HepG2 (cell line): ENCODE measurements around the gene ZBTB7B. TPM values are rescaled to one million over a fixed set of nuclear protein-coding genes. Genes with fewer than 3 reads are reported as not detected.

ENCODE experiments used
- ARNT ChIP-seq: fragments of 450-650 bp; IDR thresholded peaks from 2 replicates; pipeline ENCODE4 v1.6.1; 2017
- CEBPB ChIP-seq: IDR thresholded peaks from 2 replicates; pipeline ENCODE4 v1.6.1; 2011; ENCODE audit warnings: low read depth, low read length, improper control_type of control experiment, borderline replicate concordance
- ELF3 ChIP-seq: IDR thresholded peaks from 2 replicates; pipeline ENCODE4 v1.6.1; 2016; ENCODE audit warnings: missing genetic modification reagents, missing compliant biosample characterization
- JDP2 ChIP-seq: sonication (generic); formaldehyde crosslinking; IDR thresholded peaks from 2 replicates; pipeline ENCODE4 v1.8.1; 2022; ENCODE audit warnings: missing genetic modification reagents, borderline replicate concordance
- MEIS1 ChIP-seq: sonication (generic); formaldehyde crosslinking; IDR thresholded peaks from 2 replicates; pipeline ENCODE4 v1.9.0; 2021; ENCODE audit warnings: mild to moderate bottlenecking, missing genetic modification reagents, moderate library complexity, borderline replicate concordance
- MTF1 ChIP-seq: sonication (generic); formaldehyde crosslinking; IDR thresholded peaks from 2 replicates; pipeline ENCODE4 v1.5.0; 2020; ENCODE audit warnings: missing genetic modification reagents
- NR3C1 ChIP-seq: sonication (generic); formaldehyde crosslinking; IDR thresholded peaks from 2 replicates; pipeline ENCODE4 v1.4.0; 2020; ENCODE audit warnings: missing genetic modification reagents
- RFX1 ChIP-seq: fragments of 450-650 bp; IDR thresholded peaks from 2 replicates; pipeline ENCODE4 v1.6.1; 2017
- SMYD3 ChIP-seq: sonication (generic); formaldehyde crosslinking; IDR thresholded peaks from 2 replicates; pipeline ENCODE4 v1.8.1; 2023; ENCODE audit warnings: mild to moderate bottlenecking, missing genetic modification reagents
- SRSF9 ChIP-seq: fragments of 200-400 bp; formaldehyde crosslinking; IDR thresholded peaks from 2 replicates; pipeline ENCODE4 v1.6.1; 2018; ENCODE audit warnings: borderline replicate concordance, mild to moderate bottlenecking, low read depth, low read length; ENCODE audit not compliant: insufficient read depth, poor library complexity, severe bottlenecking
- TAF15 ChIP-seq: fragments of 200-400 bp; formaldehyde crosslinking; IDR thresholded peaks from one replicate; pipeline ENCODE4 v1.6.1; 2018; ENCODE audit warnings: mild to moderate bottlenecking, low read depth, low read length; ENCODE audit not compliant: poor library complexity, severe bottlenecking
- U2AF2 ChIP-seq: fragments of 200-400 bp; formaldehyde crosslinking; IDR thresholded peaks from 2 replicates; pipeline ENCODE4 v1.6.1; 2017; ENCODE audit warnings: low read depth, mild to moderate bottlenecking, low read length
- WIZ ChIP-seq: sonication (generic); formaldehyde crosslinking; IDR thresholded peaks from 2 replicates; pipeline ENCODE4 v1.5.1; 2020; ENCODE audit warnings: mild to moderate bottlenecking, missing genetic modification reagents
- ZFP36 ChIP-seq: fragments of 150-350 bp; IDR thresholded peaks from 2 replicates; pipeline ENCODE4 v1.6.1; 2018; ENCODE audit warnings: borderline replicate concordance, low read length, low read depth; ENCODE audit not compliant: partially characterized antibody
- ZNF20 ChIP-seq: sonication (generic); formaldehyde crosslinking; IDR thresholded peaks from 2 replicates; pipeline ENCODE4 v1.4.0; 2020; ENCODE audit warnings: mild to moderate bottlenecking, moderate library complexity, missing genetic modification reagents
- ZNF607 ChIP-seq: sonication (generic); formaldehyde crosslinking; IDR thresholded peaks from 2 replicates; pipeline ENCODE4 v1.5.1; 2020; ENCODE audit warnings: missing genetic modification reagents, mild to moderate bottlenecking, borderline replicate concordance
- ZNF746 ChIP-seq: sonication (generic); formaldehyde crosslinking; IDR thresholded peaks from 2 replicates; pipeline ENCODE4 v1.8.0; 2022; ENCODE audit warnings: mild to moderate bottlenecking, missing genetic modification reagents
- polyA plus RNA-seq, 8 experiments: library from polyadenylated mRNA; depleted of rRNA in 3 of 8; stranded (reverse) in 7 of 8; unstranded in 1 of 8; fragments of >200 nt; fragmentation: Illumina TruSeq in 4 of 8; extraction: Trizol in 4 of 8; gene quantifications; 2 replicates each; pipeline versions ENCODE4 v1.2.1 to v1.2.3, GENCODE V29; 2011 to 2016; ENCODE audit warnings: low read depth in 4 of 8, missing spikeins in 1 of 8, mixed read lengths in 1 of 8; ENCODE audit not compliant: insufficient read depth in 1 of 8
- total RNA-seq, 5 experiments: library from RNA; depleted of rRNA; stranded (reverse); fragments of >200 nt; fragmentation: Illumina TruSeq; extraction: Trizol; gene quantifications; 2 replicates each; pipeline ENCODE4 v1.2.3, GENCODE V29; 2016; ENCODE audit warnings: low read depth in 1 of 5
- TF ChIP-seq, protein P1 (sequence below): IDR thresholded peaks from 2 replicates; pipeline ENCODE4 v1.6.1; 2016; ENCODE audit warnings: missing compliant biosample characterization, missing genetic modification reagents, borderline replicate concordance
- TF ChIP-seq, protein P2 (sequence below): IDR thresholded peaks from 2 replicates; pipeline ENCODE4 v1.6.1; 2016; ENCODE audit warnings: low read depth, missing genetic modification reagents, missing compliant biosample characterization
- TF ChIP-seq, protein P3 (sequence below): sonication (generic); formaldehyde crosslinking; IDR thresholded peaks from 2 replicates; pipeline ENCODE4 v1.4.0; 2020; ENCODE audit warnings: missing genetic modification reagents
- TF ChIP-seq, protein P4 (sequence below): sonication (generic); formaldehyde crosslinking; IDR thresholded peaks from 2 replicates; pipeline ENCODE4 v1.4.0; 2020; ENCODE audit warnings: missing genetic modification reagents

Gene ZBTB7B
- total and polyA plus RNA-seq, 2 of the 13 experiments (the other 11 are each of a cell fraction or from before 2014, with no cell fraction given): 15.5 to 17.5 TPM

DNA sequence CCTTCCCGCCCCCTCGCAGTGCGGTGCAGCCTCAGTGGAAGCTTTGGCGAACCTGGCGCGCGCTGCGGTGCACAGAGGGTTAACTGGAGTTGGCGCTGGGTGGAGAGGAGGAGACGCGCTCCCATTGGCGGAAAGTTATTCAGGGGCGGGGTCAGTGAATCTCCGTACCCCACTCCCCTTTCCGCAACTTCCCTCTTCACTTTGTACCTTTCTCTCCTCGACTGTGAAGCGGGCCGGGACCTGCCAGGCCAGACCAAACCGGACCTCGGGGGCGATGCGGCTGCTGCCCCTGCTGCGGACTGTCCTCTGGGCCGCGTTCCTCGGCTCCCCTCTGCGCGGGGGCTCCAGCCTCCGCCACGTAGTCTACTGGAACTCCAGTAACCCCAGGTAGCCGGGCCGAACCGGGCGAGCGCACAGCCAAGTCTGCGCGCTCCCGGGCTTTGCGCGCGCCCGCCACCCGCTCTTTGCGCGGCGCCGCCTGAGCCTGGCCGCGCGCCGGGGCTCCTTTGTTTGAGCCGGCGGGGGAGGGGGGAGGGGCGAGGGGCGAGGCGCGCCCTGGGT is 61.0 kb downstream of the ZBTB7B start, which contains the start of gene EFNA4 (continued):
- TF ChIP-seq MEIS1 (CRISPR knock-in tag) (no peak), WIZ (CRISPR knock-in tag) (no peak), CEBPB (no peak), ELF3 (0 out of 2 replicates have a peak, but pooled peaks have one; percentile 13), ZNF20 (CRISPR knock-in tag) (0 out of 2 replicates have a peak, but pooled peaks have one; percentile 37), ZNF607 (CRISPR knock-in tag) (peak; percentile 77; the same call in 1 of the 2 replicates), MTF1 (CRISPR knock-in tag) (no peak), SRSF9 (no peak), U2AF2 (no peak), TAF15 (no peak), NR3C1 (no peak), RFX1 (no peak), ZNF746 (CRISPR knock-in tag) (0 out of 2 replicates have a peak, but pooled peaks have one; percentile 45), ZFP36 (no peak), JDP2 (no peak), ARNT (no peak), SMYD3 (CRISPR knock-in tag) (no peak)
- TF ChIP-seq, protein P1, sequence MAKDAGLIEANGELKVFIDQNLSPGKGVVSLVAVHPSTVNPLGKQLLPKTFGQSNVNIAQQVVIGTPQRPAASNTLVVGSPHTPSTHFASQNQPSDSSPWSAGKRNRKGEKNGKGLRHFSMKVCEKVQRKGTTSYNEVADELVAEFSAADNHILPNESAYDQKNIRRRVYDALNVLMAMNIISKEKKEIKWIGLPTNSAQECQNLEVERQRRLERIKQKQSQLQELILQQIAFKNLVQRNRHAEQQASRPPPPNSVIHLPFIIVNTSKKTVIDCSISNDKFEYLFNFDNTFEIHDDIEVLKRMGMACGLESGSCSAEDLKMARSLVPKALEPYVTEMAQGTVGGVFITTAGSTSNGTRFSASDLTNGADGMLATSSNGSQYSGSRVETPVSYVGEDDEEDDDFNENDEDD (CRISPR knock-in tag): peak; percentile 41; the same call in 1 of the 2 replicates
- TF ChIP-seq, protein P2, sequence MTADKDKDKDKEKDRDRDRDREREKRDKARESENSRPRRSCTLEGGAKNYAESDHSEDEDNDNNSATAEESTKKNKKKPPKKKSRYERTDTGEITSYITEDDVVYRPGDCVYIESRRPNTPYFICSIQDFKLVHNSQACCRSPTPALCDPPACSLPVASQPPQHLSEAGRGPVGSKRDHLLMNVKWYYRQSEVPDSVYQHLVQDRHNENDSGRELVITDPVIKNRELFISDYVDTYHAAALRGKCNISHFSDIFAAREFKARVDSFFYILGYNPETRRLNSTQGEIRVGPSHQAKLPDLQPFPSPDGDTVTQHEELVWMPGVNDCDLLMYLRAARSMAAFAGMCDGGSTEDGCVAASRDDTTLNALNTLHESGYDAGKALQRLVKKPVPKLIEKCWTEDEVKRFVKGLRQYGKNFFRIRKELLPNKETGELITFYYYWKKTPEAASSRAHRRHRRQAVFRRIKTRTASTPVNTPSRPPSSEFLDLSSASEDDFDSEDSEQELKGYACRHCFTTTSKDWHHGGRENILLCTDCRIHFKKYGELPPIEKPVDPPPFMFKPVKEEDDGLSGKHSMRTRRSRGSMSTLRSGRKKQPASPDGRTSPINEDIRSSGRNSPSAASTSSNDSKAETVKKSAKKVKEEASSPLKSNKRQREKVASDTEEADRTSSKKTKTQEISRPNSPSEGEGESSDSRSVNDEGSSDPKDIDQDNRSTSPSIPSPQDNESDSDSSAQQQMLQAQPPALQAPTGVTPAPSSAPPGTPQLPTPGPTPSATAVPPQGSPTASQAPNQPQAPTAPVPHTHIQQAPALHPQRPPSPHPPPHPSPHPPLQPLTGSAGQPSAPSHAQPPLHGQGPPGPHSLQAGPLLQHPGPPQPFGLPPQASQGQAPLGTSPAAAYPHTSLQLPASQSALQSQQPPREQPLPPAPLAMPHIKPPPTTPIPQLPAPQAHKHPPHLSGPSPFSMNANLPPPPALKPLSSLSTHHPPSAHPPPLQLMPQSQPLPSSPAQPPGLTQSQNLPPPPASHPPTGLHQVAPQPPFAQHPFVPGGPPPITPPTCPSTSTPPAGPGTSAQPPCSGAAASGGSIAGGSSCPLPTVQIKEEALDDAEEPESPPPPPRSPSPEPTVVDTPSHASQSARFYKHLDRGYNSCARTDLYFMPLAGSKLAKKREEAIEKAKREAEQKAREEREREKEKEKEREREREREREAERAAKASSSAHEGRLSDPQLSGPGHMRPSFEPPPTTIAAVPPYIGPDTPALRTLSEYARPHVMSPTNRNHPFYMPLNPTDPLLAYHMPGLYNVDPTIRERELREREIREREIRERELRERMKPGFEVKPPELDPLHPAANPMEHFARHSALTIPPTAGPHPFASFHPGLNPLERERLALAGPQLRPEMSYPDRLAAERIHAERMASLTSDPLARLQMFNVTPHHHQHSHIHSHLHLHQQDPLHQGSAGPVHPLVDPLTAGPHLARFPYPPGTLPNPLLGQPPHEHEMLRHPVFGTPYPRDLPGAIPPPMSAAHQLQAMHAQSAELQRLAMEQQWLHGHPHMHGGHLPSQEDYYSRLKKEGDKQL (CRISPR knock-in tag): no peak
- TF ChIP-seq, protein P3, sequence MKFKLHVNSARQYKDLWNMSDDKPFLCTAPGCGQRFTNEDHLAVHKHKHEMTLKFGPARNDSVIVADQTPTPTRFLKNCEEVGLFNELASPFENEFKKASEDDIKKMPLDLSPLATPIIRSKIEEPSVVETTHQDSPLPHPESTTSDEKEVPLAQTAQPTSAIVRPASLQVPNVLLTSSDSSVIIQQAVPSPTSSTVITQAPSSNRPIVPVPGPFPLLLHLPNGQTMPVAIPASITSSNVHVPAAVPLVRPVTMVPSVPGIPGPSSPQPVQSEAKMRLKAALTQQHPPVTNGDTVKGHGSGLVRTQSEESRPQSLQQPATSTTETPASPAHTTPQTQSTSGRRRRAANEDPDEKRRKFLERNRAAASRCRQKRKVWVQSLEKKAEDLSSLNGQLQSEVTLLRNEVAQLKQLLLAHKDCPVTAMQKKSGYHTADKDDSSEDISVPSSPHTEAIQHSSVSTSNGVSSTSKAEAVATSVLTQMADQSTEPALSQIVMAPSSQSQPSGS (CRISPR knock-in tag): no peak
- TF ChIP-seq, protein P4, sequence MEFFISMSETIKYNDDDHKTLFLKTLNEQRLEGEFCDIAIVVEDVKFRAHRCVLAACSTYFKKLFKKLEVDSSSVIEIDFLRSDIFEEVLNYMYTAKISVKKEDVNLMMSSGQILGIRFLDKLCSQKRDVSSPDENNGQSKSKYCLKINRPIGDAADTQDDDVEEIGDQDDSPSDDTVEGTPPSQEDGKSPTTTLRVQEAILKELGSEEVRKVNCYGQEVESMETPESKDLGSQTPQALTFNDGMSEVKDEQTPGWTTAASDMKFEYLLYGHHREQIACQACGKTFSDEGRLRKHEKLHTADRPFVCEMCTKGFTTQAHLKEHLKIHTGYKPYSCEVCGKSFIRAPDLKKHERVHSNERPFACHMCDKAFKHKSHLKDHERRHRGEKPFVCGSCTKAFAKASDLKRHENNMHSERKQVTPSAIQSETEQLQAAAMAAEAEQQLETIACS (CRISPR knock-in tag): peak; percentile 92
